ENCODE data around the gene DUSP9.

The DUSP9 gene

GRCh38 chrX:153622661-153623309 is 24.2 kb upstream of the DUSP9 start:
- no peak for DNase-seq

DNA sequence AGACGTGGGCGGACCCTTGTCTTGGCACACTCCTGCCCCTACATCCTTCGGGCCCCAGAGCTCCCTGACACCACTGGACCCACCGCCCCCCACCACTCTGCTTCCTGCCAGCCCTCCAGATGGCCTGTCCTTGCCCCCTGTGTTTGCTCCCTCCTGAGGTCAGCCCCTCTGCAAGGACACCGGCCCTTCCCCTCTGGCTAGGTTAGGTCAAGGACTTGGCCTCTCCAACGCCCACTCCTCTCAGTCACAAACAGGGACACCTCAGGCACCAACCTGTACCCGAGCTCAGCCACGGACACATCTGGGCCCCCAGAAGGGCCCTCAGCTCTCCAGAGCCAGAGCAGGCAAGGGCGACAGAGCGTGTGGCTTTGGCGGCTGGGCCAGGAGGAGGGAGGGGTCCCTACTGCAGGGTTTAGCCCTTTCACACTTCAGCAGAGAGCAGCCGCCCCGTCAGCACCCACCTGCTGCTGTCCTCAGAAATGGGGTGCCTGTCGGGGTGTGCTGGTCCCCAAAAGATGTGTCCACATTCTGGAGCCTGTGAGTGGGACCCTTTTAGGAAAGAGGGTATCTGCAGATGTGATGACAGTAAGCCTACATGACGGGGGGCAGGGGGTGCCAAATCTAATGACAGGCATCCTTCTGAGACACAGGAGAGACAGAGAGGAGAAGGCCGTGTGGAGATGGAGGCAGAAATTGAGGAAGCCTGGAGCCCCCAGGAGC is 23.5 kb upstream of the DUSP9 start:
- DNase-seq: no peak

GRCh38 chrX:153624196-153625091 is 22.6 kb upstream of the DUSP9 start:
- no peak for DNase-seq

DNA sequence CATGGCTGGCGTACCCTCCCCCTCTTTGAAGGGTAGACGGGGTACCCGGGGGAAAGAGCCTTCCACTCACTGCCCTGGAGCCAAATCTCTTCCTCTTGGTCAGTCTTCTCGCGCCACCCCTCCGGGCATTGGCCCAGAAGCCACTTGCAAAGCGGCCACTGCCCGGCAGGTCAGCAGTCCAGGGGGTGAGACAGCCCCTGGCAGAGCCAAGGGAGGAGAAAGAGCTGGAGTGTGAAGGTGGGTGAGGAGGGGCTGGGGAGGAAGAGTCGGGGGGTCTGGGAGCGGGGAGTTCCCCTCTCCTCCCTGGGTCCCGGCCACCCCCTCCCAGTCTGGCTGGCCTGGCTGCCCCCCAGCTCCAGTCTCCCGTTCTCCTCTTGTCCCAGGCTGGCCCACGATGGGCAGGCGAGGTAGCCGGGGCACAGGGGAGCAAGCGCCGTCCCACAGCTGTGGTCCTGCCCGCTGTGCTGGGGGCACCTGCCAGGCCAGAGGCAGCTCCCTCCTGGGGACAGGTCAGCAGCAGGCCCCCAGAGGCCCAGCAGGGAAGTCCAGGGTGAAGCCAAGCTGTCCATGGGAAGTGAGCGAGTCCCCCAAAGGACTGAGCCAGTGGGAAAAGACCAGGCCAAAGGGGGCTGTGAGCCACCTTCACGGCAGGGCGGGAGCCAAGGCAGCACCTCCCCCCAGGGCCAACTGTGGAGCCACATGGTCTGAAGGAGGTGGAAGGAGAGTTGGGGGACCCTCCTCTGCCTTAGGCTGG is 21.6 kb upstream of the DUSP9 start:
- DNase-seq: no peak

DNA sequence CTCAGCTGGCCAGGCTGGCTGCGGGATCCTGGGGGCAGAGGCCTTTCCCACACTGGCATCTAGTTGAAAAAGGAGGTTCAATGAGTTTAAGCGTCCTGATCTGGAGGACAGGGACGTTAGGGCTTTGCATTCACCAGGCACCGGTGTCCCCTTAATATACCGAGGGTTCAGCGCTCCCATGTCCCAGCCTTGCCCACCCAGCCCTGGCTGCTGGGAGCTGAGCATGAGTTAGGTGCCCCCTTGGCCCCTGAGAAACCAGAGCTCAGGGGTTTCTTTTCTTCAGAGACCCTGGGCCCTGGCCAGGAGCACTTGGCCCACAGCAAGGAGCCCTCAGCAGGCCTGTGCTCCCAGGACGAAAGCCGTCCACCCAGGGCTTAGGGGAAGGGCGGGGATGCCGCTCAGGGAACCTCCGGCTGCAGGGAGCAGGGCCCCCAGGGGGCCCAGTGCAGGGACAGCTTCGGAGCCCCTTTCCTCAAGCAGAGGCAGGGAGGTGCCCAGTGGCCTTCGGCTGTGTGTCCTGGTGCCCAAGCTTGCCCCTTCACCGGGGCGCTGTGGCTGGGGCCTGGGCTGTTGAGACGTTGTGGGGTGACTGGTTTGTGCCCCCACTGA is 20.9 kb upstream of the DUSP9 start:
- no peak for DNase-seq

- no peak for DNase-seq
These were observed 19.9 kb upstream of the DUSP9 start for GRCh38 chrX:153626863-153627674.

DNA sequence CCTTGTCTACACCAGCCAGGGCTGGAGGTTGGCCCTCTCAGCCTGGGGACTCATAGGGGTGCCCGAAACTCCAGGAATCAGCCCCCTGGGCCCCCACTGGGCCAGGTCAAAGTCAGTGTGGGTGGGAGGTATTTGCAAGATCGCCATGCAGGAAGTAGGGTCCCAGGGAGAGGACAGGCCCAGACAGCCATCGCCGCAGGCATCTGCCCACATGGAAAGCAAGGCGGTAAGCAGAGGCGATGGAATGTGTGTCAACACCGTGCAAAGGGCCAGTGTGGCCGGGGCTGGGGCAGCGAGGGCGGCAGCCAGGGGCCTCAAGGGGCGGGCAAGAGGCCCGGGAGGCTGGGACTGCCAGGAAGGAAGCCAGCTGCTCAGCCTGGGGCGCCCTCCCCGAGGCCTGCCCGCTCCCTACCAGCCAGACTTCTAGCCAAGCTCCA is 19.3 kb upstream of the DUSP9 start:
- no peak for DNase-seq

DNA sequence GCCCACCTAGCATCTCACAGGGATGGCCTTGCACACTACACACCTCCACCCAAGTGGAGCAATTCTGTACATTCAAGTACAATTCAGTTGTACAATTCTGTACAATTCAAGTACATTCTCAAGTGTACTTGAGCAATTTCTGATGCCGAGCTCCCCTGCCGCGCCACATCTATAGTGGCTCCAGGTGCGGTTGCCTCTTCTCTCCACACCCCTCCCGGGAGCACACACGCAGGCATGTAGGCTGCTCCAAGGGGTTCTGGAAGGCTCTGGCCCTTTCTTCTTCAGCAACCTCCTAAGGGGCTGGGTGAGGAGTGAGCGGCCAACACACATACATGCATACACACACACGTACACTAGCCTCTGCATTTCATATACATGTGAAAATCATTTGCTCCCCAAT is 18.9 kb upstream of the DUSP9 start:
- DNase-seq: no peak

DNA sequence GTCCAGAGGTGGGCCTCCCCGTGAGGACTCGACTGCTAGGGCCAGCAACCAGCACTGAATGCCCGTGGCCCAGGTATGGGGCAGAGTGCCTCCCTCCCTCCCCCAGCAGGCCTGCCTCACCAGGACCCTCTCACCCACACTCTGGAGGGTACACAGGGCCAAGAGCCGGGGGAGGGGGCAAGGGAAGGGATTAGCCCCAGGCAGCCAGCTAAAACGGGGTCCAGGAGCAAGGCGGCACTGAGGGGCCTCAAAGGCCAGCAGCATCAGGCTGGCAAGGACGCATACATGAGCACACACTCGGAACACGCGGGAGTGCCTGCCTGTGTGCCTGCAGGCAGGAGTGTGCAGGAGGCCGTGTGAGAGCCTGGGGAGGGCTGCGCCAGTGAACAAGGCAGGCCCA is 18.3 kb upstream of the DUSP9 start:
- no peak for DNase-seq

DNA sequence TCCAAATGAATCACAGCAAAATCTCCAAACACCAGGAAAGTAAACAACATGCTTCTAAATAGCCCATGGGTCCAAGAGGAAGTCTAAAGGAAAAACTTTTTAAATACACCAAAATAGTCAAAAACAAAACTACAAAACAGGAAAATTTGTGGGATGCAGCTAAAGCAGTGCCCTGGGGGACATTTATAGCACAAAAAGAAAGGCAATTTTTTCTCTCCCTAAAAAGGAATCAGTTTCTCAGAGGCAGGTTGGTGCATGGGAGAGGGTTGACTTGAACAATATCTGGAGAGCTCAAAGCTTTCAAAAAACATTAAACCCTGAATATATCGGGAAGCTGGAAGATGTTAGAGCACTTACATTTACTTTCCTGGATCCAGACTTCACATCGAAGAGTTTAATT is 15.7 kb upstream of the DUSP9 start:
- DNase-seq: no peak

- no peak for DNase-seq
These were observed 15.0 kb upstream of the DUSP9 start for GRCh38 chrX:153631907-153632594.

DNA sequence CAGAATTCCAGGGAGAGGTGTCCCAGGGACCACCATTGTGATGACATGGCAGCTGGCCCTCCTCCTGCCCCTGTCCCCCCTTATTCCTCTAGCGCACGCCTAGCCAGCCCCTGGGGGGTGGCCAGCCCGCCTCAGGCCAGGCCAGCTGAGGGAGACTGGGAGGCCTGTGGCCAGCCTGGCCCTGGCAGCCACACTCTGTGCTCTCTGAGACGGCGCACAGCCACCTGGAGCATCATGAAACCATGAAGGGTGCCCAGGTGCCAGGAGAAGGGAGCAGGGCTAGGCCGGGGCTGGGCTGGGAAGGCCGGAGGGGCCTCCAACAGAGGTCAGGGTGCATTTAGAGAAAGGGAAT is 14.4 kb upstream of the DUSP9 start:
- DNase-seq: no peak

DNA sequence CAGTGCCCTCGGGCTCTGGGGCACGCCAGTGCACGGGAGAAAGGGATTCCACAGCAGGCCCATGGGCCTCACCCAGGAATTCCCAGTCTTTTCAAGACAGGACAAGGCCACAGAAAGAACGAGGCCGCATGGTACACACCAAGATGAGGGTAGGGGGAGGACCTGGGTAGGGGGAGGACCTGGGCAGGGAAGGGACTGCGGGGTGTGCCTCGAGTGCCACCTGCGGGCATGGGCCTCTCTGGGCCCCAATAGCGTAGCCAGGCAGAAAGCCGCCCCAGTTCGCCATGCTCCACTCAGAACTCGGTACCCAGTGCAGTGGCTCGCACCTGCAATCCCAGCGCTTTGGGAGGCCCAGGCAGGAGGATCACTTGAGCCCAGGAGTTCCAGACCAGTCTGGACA is 14.0 kb upstream of the DUSP9 start:
- no peak for DNase-seq

GRCh38 chrX:153633607-153634180 is 13.3 kb upstream of the DUSP9 start:
- DNase-seq: no peak

DNA sequence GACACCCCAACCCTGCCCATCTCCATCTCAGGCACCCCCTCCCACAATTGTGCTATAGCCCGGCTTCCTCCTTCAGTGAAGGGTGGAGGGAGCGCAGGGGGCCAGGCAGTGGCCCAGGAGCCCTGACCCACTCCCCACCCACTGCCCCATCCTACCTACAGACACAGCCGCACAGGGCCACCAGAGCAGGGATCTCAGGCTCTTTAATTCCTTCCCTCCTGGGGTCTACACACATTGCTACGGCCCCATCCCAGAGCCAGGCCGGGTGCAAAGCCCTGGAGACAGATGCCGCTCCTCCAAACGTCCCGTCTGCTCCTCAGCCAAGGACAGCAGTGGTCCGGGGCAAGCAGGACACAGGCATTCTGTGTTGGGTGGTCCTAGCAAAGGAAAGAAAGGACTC is 12.8 kb upstream of the DUSP9 start:
- DNase-seq: no peak

GRCh38 chrX:153634832-153635231 is 12.2 kb upstream of the DUSP9 start:
- DNase-seq: no peak

- no peak for DNase-seq
These were observed 11.6 kb upstream of the DUSP9 start for GRCh38 chrX:153635388-153635787.

DNA sequence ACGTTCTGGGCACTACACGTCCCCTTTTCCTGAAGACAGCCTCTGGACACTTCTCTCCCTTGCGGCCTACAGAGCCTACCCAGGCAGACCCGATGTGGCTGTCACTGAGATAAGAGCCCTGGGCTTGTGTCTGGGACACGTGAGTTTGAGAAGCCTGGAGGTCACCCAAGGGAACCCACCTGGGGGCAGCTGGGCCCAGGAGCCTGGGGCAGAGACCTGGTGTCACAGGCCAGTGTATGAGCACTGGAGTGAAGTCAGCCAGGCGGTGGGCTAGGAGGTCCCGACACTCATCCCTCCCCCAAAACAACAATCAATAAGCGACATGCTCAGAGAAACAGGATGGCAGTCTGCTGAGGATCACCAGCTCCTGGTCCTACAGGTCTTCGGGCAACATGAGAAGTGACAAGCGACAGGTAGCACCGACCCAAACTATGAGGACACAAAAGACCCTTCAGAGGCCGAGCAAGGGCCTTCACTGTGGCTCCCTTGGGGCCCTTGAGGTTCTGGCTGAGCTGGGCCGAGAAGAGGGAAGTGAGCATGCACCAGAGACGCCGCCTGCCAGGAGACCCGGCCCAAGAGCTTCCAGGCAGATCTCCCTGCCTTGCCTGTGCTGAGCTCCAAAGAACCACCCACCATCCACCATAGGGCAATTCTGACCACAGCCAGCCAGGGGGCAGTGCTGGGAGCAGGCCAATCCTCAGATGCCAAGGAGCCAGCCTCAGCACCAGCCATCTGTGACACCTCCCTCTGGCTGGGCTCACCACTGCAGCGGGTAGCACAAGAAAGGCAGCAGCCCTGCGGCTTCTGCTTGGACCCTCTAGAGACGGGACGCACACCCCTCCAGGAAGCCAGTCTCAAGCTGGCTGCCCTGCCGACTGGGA is 11.0 kb upstream of the DUSP9 start:
- DNase-seq: no peak

DNA sequence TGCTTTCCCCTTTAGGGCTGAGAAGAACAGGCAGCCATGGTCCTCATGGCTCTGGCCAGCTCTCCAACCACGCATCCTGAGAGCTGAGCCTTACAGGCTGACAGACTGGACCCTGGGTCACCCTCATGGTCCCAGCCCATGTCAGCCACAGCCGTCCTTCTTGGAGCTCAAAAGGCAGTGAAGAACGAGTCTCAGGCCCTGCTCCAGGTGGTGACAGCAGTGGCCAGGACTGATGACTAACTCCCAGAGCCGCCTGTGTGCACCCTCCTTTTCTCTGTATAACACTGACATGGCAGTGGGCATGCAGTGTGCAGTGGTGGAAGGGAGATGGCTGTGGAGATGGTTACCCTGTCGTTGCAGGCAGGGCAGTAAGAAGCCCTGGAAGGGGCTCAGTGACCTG is 10.3 kb upstream of the DUSP9 start:
- no peak for DNase-seq

All from activated effector memory CD4-positive, alpha-beta T cell treated with Interleukin-2 at 50 U/mL for 16 hours (primary cell).